HL-60 (cell line): Measurements from ENCODE around the gene MORF4L2.

Experiments used
- DNase-seq, 2 experiments: peaks; one replicate each; pipeline ENCODE4 v3.0.0-alpha.2; 2010 to 2020; ENCODE audit warnings: low read depth in 1 of 2, low spot score in 1 of 2
- H3K27ac ChIP-seq: fragments of 250-450 bp; sonication (Bioruptor Pico); replicated peaks from 2 replicates; pipeline ENCODE4 v1.5.1; 2020; ENCODE audit warnings: mild to moderate bottlenecking, moderate library complexity
- H3K27me3 ChIP-seq: fragments of 250-450 bp; sonication (Bioruptor Pico); 2 replicates; pipeline ENCODE4 v1.5.1; 2021; ENCODE audit warnings: mild to moderate bottlenecking, moderate library complexity; ENCODE audit not compliant: insufficient read depth, poor library complexity, severe bottlenecking
- H3K4me3 ChIP-seq: replicated peaks from 2 replicates; pipeline ENCODE4 v1.5.1; 2011; ENCODE audit warnings: mild to moderate bottlenecking, control low read depth, low read length; ENCODE audit not compliant: insufficient read depth
- CTCF ChIP-seq: IDR thresholded peaks from one replicate; pipeline ENCODE4 v1.5.1; 2011; ENCODE audit warnings: low read length, control low read depth, inconsistent platforms; ENCODE audit not compliant: insufficient read depth
- GABPA ChIP-seq: IDR thresholded peaks from 2 replicates; pipeline ENCODE4 v1.6.1; 2012; ENCODE audit warnings: low read depth
- POLR2AphosphoS5 ChIP-seq: IDR thresholded peaks from 2 replicates; pipeline ENCODE4 v1.6.1; 2012; ENCODE audit warnings: low read depth
- SPI1 ChIP-seq: IDR thresholded peaks from 2 replicates; pipeline ENCODE4 v1.6.1; 2012; ENCODE audit warnings: low read depth, mild to moderate bottlenecking, borderline replicate concordance
- TF ChIP-seq, protein P1 (sequence below): IDR thresholded peaks from 2 replicates; pipeline ENCODE4 v1.6.1; 2012; ENCODE audit warnings: low read depth; ENCODE audit not compliant: insufficient replicate concordance

MORF4L2 gene

GRCh38 chrX:103730796-103731493, 44.4 kb upstream of the MORF4L2 start:
- H3K4me3 ChIP-seq = no peak overlapping the region
- H3K27me3 ChIP-seq = peaks cover 2% of the 10 kb centered on the region
- DNase-seq = no peak
- TF ChIP-seq POLR2AphosphoS5 = no peak
- TF ChIP-seq SPI1 = no peak
- no peak for TF ChIP-seq GABPA
- TF ChIP-seq CTCF = no peak
- TF ChIP-seq, protein P1, sequence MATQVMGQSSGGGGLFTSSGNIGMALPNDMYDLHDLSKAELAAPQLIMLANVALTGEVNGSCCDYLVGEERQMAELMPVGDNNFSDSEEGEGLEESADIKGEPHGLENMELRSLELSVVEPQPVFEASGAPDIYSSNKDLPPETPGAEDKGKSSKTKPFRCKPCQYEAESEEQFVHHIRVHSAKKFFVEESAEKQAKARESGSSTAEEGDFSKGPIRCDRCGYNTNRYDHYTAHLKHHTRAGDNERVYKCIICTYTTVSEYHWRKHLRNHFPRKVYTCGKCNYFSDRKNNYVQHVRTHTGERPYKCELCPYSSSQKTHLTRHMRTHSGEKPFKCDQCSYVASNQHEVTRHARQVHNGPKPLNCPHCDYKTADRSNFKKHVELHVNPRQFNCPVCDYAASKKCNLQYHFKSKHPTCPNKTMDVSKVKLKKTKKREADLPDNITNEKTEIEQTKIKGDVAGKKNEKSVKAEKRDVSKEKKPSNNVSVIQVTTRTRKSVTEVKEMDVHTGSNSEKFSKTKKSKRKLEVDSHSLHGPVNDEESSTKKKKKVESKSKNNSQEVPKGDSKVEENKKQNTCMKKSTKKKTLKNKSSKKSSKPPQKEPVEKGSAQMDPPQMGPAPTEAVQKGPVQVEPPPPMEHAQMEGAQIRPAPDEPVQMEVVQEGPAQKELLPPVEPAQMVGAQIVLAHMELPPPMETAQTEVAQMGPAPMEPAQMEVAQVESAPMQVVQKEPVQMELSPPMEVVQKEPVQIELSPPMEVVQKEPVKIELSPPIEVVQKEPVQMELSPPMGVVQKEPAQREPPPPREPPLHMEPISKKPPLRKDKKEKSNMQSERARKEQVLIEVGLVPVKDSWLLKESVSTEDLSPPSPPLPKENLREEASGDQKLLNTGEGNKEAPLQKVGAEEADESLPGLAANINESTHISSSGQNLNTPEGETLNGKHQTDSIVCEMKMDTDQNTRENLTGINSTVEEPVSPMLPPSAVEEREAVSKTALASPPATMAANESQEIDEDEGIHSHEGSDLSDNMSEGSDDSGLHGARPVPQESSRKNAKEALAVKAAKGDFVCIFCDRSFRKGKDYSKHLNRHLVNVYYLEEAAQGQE = no peak
- H3K27ac ChIP-seq = no peak overlapping the region

- H3K27me3 ChIP-seq = peaks cover 2% of the 10 kb centered on the region
- H3K27ac ChIP-seq = no peak overlapping the region
- H3K4me3 ChIP-seq = no peak overlapping the region
- TF ChIP-seq SPI1 (no peak), CTCF (no peak), POLR2AphosphoS5 (no peak), GABPA (no peak)
- TF ChIP-seq, protein P1 = no peak
- no peak for DNase-seq
Measured at GRCh38 chrX:103730147-103730795, 43.8 kb upstream of the MORF4L2 start.

DNA sequence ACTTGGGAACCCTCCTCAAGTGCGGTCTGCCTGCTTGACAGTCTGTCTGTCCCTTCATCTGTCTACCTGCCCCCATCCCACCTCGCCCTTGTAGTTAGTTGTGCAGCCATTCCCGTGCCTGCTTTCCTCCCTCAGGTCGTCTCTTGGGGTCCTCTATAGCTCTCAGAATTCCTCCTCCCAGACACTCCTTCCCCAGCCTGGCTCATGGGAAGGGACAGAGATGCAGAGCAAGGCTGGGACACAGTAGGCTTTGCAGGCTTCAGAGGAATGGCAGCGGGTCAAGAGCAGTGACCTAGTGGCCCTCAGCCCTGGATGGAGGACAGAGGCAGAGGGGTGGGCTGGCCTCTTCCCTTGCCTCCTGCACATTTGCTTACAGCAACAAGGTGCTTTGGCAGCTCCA, 42.5 kb upstream of the MORF4L2 start:
- Histone ChIP-seq H3K27ac (no peak overlapping the region), H3K4me3 (no peak overlapping the region), H3K27me3 (peaks cover 2% of the 10 kb centered on the region)
- no peak for TF ChIP-seq SPI1
- TF ChIP-seq, protein P1 = no peak
- no peak for TF ChIP-seq GABPA
- no peak for TF ChIP-seq POLR2AphosphoS5
- DNase-seq = no peak
